NB4 (cell line): Measurements from ENCODE around the gene TPO.

Source experiments
- MYC ChIP-seq: IDR thresholded peaks from 2 replicates; pipeline ENCODE4 v1.6.1; 2011; ENCODE audit warnings: low read depth, low read length
- TF ChIP-seq, protein P1 (sequence below): IDR thresholded peaks from 2 replicates; pipeline ENCODE4 v1.6.1; 2011; ENCODE audit warnings: low read depth, low read length
- TF ChIP-seq, protein P2 (sequence below): IDR thresholded peaks from one replicate; pipeline ENCODE4 v1.5.1; 2012; ENCODE audit warnings: low read depth, low read length

DNA sequence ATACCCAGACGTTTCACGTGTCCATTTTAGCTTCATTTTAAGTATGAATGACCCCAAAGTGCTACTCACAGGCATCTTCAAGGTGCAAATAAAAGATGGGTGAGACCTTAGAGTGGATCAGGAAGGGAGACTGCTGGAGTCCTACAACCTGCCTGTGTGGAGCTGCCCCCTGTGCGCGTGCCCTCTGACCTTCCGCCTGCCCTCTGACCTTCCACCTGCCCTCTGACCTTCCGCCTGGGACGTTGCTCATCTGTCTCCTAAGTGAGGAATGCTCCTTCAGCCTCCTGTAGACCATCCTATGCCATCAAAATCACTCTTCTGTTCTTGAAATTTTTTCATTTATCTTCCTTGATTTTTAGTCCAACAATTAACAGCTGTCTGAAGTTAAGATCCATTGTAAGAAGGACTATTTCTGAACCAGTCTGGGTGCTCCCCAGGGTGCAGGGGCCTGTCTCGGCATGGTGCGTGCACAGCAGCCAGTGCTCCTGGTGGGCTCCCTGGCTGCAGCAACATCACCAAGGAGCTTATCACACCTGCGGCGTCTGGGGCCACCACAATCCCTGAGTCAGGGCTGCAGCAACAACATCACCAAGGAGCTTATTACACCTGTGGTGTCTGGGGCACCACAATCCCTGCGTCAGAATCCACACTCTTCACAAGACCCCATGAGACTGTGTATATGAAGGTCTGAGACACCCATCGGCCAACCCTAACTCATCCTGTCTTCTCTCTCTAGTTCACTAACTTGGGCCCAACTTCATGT, 86.0 kb downstream of the TPO start:
- TF ChIP-seq, protein P1, sequence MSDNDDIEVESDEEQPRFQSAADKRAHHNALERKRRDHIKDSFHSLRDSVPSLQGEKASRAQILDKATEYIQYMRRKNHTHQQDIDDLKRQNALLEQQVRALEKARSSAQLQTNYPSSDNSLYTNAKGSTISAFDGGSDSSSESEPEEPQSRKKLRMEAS, result no peak
- TF ChIP-seq, protein P2, sequence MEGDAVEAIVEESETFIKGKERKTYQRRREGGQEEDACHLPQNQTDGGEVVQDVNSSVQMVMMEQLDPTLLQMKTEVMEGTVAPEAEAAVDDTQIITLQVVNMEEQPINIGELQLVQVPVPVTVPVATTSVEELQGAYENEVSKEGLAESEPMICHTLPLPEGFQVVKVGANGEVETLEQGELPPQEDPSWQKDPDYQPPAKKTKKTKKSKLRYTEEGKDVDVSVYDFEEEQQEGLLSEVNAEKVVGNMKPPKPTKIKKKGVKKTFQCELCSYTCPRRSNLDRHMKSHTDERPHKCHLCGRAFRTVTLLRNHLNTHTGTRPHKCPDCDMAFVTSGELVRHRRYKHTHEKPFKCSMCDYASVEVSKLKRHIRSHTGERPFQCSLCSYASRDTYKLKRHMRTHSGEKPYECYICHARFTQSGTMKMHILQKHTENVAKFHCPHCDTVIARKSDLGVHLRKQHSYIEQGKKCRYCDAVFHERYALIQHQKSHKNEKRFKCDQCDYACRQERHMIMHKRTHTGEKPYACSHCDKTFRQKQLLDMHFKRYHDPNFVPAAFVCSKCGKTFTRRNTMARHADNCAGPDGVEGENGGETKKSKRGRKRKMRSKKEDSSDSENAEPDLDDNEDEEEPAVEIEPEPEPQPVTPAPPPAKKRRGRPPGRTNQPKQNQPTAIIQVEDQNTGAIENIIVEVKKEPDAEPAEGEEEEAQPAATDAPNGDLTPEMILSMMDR, result no peak
- no peak for TF ChIP-seq MYC
